HG02852 (cell line): ENCODE measurements around the gene CORO1C.
A peak's percentile ranks its signal among the peaks of the same experiment; 100 is the strongest.
"Not testable (repeated sequence)": the region's sequence is repeated elsewhere in the genome, so short reads cannot be mapped to it uniquely, and the experiment has no call there.

Experiments
- ATAC-seq: cut with Tn5 transposase; IDR thresholded peaks from one replicate; pipeline ENCODE4 v1.9.1; 2021; ENCODE audit warnings: mild to moderate bottlenecking, moderate library complexity; ENCODE audit not compliant: unreplicated experiment

CORO1C gene

GRCh38 chr12:108755481-108755880 lies 24.2 kb upstream of the CORO1C start:
- no peak for ATAC-seq

DNA sequence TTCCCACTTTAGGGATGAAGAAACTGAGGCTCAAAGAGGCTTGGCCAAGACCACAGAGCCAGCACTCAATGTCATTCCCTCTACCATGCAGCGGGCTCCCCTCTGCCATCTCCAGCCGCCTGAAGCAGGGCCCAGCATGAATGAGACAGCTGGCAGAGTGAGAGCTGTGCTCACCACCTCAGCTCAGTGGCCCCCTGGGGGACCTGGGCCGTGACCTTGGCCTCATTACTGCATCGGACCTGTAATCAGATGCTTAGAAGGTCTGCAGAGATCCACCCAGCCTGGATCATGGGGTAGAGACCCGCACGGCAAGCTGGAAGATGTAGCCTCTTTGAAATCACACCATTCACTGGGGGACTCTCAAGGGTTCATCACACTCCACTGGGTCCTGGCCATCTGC lies 22.7 kb upstream of the CORO1C start:
- no peak for ATAC-seq

- no peak for ATAC-seq
Measured at GRCh38 chr12:108752387-108752786, 21.1 kb upstream of the CORO1C start.

DNA sequence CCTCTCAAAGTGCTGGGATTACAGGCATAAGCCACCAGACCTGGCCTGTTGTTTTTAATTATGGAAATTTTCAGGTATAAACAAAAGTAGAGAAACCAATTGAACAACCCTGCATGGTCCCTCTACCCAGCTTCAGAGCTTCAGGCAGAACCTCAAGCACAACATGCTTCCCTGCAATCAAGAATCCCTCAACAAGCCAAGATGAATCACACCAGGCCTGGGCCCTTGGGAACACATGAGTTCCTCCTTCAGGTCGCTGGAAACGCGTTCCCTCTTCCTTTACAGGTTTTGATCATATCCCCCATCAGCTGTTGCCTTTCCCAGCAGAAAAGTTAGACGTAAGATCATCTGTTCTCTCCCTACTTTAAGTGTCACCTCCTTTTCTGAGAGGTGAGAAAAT lies 20.5 kb upstream of the CORO1C start:
- ATAC-seq: no peak

DNA sequence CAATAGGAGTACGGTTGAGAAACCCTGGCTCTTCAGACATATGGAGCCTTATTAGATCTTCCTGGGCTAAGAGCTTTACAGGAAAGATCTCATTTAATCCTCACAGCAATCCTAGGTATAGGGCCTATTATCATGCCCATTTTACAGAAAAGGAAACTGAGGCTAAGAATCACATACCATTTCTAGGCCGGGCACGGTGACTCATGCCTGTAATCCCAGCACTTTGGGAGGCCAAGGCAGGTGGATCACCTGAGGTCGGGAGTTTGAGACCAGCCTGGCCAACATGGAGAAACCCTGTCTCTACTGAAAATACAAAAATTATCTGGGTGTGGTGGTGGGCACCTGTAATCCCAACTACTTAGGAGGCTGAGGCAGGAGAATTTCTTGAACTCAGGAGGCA lies 19.7 kb upstream of the CORO1C start:
- ATAC-seq: not testable (repeated sequence)

DNA sequence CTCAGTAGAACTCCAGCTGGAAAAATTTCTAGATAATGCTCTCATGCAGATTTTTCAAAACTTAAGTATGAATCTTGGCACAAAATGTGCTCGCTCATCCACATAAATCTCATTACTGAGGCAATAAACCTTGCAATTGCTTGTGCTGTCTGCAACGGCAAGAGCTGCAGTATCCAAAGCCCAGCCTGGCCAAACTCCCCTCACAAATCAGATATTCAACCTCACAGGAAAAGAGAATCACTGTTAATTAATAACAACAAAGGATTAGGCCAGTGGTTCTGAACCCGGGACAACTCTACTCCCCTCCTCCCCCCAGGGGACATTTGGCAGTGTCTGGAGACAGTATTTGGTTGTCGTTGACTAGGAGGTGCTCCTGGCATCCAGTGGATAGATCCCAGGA lies 19.2 kb upstream of the CORO1C start:
- ATAC-seq: no peak

DNA sequence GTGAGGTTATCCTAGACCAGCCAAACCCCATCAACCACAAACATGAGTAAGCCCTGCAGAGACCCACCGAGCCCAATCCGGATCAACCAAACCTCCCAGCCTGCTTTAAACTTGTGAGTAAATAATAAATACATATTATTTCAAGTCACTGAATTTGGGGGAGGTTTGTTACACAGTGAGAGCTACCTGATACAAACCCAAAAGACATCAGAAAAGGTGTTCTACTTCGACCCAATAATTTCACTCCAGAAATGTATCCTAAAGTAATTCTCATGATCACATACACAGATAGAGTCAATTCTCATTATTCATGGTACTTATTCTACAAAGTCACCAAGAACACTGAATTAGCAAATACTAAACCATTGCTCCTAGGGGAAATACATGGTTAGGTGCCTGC lies 16.2 kb upstream of the CORO1C start:
- no peak for ATAC-seq

DNA sequence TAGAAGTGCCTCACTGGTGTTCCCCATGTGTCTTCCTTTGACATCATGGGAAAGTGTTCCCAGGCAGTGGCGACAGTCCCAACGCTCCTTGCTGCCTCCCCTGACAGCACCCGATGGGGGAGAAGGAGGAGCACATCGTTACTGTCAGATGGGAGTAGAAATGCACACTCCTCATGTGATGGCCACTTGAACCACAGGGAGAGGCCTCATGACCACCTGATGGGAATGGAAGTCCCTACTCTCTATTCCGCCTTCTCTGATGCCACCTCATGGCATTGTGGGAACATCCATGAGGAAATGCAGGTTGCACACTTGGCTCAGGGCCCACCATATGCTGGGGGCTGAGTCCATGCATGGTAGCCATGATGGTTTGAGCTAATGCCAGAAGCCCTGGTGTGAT lies 14.3 kb upstream of the CORO1C start:
- ATAC-seq: no peak

DNA sequence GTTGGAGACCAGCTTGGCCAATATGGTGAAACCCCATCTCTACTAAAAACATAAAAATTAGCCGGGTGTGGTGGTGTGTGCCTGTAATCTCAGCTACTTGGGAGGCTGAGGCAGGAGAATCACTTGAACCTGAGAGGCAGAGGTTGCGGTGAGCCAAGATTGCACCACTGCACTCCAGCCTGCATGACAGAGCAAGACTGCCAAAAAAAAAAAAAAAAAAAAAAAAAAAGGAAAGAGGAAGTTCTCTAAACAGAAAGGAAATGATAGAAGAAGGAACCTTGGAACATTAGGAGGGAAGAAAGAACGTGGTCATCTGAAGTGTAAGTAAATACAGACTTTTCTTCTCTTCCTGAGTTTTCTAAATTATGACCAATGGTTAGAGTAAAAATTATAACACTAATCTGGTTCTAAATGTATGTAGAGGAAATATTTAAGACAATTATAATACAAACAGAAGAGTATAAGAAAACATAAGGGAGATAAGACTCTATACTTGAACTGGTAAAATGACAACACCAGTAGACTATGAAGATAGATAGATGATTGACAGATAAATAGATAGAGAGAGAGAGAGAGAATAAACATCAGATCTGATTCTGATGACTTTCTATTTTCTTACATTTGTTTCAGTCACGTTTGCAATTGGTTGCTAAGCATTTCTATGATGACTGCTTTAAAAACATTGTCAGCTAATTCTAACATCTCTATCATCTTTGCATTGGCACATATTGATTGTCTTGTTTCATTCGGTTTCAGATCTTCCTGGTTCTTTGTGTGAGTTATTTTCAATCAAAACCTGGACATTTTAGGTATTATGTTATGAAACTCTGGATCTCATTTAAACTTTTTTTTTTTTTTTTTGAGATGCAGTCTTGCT lies 12.9 kb upstream of the CORO1C start:
- no peak for ATAC-seq

GRCh38 chr12:108738170-108738569 lies 6.9 kb upstream of the CORO1C start:
- ATAC-seq: no peak

GRCh38 chr12:108735855-108736254 lies 4.5 kb upstream of the CORO1C start:
- ATAC-seq: no peak

- no peak for ATAC-seq
Measured at GRCh38 chr12:108734200-108734906, 3.0 kb upstream of the CORO1C start.

DNA sequence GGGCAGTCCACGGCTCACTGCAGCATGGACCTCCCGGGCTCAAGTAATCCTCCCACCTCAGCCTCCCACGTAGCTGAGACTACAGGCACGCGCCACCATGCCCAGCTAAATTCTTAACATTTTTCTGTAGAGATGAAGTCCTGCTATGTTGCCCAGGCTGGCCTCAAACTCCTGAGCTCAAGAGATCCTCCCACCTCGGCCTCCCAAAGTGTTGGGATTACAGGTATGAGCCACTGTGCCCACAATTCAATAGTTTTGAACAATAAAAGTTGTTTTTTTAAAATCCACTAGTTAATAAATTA lies 1.9 kb upstream of the CORO1C start:
- not testable (repeated sequence) for ATAC-seq

- no peak for ATAC-seq
Measured at GRCh38 chr12:108732489-108733229, 1.3 kb upstream of the CORO1C start.

- ATAC-seq: peak; percentile 47
Measured at GRCh38 chr12:108731866-108732461, 646 bp upstream of the CORO1C start.

DNA sequence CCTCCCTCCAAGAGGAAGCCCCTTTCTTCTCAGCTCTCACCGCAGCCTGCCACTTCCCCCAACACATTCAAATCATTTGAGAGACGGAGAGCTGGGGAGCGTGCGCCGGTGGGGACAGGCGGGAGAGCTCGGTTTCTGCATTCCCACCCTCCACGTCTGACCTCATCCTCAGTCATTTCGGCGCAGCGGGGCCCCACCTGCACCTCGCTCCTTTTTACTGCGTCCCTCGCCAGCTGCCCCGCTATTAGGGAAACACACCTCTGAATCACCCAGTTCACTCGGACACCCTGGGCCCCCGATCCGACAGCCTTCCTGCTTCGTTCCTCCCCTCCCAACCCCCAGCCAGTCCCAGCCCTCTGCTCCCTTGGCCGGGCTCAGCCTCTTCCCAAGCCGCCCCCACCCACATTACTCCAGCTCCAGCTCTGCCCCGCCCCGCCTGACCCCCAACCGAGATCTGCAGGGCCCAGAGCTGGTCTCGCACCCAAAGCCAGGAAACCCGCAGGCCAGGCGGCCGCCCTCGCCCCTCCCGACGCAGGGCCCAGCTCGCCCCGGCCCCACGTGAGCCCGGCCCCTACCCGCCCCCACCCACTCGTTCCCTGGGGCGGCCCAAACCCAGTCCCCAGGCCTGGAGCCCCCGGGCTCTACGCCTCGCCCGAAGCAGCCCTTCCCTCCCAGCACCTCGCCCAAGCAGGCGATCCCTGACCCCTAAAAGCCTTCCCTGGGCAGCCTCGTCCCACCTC lies 783 bp downstream of the CORO1C start:
- ATAC-seq: peak; percentile 18

DNA sequence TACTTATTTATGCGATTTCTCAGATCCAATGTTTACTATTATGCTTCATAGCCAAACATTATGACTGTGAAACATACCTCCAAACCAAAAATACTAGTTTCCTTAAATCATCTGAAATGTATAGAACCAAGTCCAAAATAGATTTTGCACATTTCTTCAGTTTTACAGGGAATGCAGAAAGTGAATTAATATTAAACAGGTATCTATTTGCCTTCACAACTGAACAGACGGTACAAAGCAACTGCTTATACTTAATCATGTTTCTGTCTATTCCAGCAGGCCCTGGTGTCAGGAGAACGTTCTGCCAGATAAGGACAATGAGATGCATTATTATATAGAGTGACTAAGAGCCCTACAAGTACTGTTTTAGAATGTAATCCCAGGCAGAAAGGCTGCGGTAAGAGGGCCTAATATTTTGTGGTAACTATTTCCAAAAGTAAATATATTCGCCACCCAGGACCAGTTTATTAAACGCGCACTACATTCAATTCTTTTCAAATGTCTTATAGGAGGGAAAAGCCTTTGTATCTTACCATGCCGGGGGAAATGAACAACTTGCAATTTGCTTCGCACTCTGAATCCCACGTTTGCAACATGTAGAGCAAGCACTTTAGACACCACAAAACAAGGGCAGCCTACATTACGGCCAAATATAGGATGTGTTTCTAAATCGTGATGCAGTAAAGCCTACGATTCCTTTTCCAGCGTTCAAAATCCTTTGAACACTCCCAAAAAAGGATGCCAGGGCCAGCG lies 1.5 kb downstream of the CORO1C start:
- no peak for ATAC-seq

DNA sequence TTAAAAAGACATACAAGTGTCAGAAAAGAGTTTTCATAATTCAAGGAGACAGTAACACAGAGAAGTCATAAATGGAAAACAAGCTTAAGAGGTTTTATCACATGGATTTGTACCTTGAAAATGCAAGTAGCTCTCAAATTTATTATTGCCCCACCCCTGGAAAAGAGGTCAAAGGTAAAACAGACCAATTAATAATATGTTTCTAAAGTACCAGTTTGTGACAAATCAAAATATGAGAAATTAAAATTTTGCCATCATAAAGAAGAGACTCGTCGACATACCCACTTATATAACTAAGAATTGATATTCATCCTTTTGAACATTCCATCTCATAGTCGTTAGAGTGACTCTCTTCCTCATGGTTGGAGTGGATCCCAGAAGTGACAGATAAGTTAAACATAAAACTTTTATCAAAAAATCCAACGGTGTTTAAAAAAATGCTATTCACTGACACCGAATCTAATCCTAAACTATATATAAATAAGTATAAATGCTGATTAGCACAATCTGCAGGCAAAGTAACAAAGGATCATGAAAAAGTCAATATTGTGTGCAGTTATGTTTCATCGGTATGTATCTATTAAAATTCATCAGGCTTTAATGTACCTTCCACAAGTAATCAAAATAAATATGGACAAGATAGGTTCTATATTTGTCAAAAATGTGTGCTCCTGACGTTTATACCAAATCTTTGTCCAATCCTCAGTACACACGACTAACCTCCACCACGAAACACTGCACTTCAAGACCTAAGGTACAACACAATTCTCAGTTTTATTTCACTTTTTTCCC lies 2.3 kb downstream of the CORO1C start:
- ATAC-seq: no peak
